ENCODE measurements around the gene PACRG.

PACRG gene

DNA sequence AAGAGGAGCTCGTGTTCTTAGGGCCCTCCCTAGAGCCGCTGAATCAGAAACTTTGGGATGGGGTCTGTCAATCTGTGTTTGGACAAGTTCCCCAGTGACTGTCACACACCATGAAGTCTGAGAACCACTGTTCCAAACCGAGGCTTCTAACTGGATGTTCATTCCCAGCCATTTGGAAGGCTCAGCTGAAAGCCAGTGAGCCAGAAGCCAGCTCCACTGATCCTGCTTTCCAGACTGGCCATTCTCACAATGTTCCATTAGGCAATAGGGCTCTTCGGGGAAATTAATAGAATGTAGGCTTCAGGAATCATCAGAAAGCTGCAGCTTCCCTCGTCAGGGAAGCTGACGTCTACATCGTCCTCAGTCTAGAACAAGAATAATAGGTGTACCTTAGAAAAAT lies 595.9 kb downstream of the PACRG start:
- DNase-seq: no peak

DNA sequence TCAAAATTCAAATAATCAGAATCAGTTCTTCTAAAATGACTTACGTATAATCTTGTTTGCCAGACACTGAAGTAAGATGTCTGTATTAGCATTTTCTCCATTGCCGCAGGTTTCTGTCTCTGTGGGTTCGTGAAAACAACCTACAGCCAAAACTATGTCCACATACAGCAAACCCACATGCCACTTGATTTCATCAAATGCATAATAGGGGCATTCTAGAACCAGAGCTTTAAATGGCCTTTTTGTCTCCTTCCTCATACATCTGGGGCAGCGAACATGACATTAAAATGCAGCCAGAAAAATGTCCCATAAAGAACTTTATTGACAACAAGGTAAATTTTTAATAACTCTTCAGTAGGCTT lies 596.5 kb downstream of the PACRG start:
- no peak for DNase-seq

DNA sequence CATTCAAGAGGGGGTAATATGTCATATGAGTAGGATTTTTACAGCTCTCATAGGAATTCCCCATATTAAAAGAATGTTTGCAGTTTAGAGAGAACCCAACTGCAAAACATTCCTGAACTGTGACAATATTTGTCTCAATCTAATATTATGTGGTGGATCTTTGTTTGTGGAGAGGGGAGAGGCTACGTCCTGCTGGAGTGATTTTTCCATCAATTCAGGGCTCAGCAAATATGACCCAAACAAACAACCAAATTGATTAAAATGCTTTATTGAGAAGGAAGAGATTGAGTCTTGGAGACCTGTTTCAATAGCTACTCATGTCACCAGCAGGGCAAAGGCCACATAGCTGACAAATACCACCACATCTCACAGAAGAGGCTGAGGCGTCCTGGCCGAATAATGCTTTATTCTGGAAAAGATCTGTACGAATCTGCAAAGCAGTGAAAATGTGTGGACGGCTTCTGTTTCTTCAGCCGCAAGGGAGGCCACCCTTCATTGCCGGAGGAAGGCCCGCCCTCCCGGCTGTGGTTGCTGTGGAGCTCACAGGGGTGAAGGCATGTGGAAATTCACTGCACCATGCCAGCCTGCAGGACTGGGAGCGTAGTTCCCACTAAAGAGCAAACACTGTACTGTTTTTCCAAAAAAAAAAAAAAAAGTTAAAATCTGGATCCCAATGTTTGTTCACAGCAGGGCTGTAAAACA lies 597.1 kb downstream of the PACRG start:
- no peak for DNase-seq

DNA sequence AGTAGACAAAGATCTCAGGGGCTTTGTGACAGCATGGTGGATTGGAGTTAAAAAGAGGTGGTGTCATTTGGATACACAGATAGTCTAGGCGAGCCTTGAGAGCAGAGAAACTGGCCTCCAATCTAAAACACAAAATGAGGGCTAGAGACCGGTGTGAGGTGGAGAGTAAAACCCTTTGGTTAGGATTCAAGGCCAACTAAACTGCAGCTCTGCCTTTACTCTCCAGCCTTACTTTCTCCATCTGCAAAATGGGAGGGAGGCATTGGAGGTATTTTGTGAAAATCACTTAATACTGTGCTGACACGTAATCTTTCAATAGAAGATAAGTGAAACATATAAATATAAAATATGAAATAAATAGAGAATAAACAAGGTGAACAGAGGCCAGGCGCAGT lies 597.6 kb downstream of the PACRG start:
- DNase-seq: no peak

DNA sequence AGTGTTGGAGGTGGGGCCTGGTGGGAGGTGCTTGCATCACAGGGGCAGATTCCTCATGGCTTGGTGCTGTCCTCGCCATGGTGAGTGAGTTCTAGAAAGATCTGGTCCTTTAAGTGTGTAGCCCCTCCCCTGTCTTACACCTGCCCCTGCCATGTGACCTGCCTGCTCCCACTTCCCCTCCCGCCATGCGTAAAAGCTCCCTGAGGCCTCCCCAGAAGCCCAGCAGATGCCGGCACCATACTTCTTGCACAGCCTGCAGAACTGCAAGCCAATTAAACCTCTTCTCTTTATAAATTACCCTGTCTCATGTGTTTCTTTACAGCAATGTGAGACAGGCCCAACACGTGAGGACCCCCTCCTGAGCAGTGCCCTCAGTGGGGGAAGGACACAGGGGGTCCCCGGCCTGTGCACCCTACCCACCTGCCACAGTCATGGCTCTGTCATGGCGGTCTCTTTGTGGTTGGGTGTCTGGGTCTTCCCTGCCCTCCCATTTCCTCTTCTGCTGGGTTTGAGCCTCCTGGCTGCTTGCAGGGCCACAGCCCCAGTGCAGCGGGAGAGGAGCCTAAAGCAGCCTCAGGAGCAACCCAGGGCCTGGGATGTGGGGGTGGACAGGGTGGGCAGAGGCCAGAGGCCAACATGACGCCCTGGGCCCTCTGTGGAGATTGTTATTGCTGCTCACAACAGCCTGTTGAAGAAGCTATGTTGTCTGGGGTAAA lies 599.5 kb downstream of the PACRG start:
- DNase-seq: no peak

DNA sequence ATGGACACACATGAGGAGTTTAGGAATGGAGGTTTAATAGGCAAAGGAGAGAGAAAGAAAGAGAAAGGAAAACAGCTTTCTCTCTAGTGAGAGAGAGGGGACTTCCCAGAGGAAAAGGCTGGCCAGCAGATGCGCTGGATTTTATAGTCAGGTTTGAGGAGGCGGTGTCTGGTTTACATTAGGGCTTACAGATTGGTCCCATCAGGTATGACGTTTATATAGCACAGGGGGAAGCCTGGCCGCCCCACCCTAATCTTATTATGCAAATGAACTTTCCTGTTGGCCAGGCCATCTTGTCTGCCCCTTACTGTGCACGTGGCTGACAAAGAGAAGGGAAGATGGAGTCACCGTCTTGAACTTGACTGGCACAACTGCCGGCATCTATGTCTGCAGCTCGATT lies 600.1 kb downstream of the PACRG start:
- no peak for DNase-seq

DNA sequence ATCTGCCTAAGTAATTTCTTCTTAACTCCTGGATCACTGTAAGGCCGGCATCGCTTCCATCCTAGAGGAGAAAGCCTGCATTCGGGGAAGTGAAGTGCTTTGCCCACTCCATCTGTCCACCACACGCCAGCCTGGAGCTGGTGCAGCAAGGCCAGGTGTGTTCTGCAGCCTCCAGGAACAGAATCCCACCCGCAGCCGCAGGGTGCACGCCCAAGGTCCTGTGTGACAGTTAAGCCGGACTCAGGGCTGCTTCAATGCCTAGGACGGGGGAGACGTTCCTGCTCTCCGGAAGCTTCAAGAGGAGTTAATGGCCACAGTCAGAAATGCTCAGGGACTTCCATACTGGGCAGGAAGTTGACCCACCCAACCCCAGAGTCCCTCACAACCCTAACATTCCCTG lies 600.6 kb downstream of the PACRG start:
- DNase-seq: no peak

DNA sequence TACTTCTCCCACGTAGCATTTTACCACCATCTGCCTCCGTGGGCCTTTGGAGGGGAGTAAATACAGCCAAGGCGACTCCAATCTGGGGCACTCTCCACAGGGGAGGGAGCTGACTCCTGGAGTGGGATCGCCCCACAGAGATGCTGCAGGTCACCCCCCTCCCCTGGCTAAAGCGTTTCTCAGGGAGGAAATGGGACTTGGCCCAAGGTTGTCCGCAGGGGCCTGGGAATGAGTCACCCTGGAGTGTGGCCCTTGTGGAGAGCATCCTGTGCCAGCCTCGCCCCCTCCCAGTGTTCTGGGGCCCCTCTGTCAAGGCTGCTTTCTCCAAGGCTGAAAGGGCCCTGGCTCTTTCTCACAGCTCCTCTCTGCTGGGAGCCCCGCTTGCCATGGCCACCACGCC lies 602.2 kb downstream of the PACRG start:
- DNase-seq: no peak

DNA sequence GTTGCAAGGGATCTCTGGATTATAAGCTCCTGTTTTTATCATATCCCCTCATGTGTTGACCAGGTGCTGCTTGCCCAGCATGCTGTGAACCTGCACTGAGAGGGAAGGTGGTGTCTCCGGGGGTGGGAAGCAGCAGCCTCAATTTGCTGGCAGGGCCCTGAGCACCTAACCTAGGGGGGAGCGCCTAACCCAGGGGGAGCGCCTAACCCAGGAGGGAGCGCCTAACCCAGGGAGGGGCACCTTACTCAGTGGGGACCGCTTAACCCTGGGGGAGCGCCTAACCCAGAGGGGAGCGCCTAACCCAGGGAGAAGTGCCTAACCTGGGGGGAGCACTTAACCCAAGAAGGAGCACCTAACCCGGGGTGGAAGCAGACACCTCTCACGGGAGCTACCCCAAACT lies 603.5 kb downstream of the PACRG start:
- no peak for DNase-seq

DNA sequence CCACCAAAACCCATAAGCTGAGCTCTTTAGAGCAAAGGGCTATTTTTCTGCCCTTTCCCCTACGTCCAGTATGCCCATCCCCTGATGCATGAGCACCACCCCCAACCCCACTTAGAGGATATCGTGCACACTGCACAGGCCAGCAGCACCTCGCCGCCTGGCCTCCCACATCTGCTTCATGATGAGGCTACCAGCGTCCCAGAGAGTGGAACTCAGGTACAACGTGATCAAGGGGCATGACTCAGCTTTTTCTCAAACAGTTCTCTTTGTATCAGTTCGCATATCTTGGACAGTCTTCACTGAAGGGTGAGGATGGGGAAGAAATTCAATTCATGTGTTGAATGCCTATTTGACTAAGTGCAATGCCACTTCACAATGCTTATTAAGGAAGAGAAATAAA lies 604.8 kb downstream of the PACRG start:
- no peak for DNase-seq

DNA sequence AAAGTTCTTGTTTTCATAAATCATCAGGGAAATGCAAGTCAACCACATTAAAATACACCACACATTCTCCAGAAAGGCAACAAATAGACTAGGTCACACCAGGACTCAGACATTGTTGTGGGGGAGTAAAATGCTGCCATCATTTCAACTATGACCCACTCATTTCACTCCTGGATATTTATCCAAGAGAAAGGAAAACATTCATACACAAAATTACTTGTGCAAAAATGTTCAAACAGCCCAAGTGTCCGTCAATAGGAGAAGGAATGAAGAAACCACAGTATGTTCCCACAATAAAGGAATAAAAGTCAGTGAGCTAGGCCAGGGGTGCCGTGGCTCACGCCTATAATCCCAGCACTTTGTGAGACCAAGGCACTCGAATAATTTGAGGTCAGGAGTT lies 605.3 kb downstream of the PACRG start:
- no peak for DNase-seq

DNA sequence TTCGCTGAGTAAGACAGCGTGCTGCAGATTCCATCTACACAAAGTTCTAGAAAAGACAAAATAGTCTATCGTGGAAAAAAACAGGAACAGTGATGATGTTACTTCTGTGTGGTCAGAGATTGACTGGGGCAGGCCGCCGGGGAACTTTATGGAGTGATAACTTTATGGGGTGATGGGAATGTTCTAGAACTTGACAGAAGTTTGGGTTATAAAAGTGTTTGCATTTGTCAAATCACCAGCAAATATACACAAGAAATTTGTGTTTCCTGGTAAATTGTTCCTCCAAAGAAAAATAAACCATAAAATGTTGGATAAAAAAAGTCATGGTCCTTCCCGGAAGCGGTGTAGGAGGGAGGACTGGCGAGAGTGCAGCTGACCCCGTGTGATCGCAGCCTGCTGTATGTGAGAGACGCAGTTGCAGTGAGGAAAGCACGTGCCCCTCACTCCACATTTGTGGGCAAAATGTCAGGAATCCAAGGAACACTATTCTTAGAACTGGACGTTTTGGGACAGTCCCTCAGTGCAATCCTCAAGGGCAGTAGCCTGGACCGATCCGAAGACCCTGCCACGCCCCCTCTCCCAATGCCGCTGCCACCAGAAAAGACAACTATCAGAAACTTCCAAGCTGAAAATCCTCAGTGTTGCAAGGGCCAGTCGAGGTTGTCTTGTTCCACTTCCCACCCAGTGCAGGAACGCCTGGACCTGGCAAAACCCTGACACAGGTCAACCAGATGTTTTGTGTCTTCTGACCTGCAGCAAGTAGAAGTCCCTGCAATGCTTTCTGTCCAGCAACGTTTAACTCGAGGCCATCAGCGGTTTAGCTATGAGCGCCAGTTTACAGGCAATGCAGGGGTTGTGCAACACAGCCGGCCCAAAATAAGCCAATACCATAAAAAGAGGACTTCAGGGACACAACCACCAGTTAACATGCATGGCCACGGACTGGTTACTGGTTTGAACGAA lies 606.2 kb downstream of the PACRG start:
- DNase-seq: no peak

DNA sequence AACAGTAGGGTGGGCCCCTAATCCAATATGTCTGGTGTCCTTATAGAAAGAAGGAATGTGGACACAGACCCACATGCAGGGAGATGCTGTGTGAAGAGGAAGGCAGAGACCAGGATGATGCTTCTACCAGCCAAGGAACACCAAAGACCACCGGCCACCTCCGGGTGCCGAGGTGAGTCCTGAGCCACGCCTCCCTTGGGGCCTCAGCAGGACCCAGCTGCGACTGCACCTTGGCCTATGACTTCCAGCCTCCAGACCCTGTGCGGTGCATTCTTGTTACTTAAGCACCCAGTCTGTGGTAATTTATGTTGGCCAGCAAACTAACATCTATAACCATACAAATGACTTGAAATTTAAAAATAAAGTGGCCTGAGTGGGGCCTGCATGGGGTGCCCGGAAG lies 607.3 kb downstream of the PACRG start:
- DNase-seq: no peak

DNA sequence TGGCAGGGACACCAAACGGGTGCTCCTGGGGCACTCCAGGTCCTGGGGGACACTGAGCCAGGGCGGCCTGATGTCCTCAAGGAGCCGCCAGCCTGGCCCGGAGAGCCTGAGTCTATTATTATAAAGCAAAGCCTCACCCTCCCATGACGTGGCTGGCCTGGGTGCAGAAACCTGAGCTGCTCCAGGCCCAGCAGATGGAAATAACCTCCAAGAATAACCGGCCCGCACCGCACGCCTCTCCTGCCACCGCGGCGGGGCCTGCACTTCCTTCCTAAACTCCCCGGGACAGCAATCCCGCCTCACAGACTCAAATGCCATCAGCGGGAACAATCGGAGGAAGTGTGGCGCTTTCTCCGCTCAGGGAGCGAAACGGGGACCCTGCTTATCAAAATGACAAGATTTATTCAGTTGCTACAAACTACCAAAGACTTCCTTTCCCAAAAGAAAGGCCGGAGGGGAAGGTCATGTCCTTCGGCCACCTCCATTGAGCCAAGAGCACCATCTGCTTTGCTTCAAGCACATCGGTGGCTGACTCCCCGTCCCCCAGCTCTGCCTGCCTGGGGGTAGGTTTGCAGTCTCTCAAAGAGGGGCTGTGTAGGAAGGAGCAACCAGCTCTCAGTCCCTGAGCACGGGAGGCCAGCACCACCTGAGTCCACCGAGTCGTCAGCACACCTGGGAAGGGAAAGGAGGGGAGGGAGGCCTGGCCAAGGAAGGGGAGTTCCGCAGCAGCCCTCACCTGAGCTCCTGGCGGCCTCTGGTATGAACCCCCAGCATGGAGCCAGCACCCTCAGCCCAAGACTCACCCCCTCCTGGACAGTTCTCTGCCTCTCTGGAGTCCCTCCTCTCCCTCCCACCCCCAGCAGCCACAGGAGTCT lies 608.1 kb downstream of the PACRG start:
- DNase-seq: no peak

DNA sequence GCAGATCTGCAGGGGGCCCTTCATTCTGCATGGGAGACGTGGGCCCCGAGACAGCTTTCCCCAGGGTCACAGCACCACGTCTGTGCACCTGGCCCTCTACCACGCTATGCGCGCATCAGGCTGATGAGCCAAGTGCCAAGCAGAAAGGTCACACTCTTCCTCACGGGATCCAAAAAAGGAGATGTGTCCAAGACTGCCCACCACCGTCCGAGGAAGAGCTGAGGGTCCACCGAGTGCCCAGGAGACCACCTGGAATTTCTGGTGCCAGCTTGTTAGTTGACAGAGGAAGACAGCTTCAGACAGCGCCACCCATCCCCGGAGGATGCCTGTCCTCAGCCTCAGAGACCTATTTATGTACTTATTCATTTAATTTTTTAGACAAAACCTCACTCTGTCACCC lies 609.2 kb downstream of the PACRG start:
- no peak for DNase-seq

DNA sequence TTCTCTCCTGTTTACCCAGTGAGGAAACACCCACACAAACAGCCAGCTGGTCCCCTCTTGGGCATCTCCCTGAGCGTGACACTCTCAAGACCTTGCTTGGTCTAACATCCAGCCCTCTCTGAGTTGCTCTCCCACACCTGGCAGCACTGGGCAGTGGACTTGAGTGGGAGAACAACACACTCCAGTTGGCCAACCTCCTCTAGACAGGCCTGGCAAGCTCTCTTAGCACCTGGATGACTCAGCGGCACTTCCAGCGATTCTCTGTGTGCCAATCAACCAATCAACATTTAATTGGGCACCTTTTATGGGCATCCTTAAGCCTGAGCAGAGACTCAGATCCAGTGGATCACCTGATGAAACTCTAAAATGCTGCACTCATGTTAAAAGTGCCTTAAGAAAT lies 610.2 kb downstream of the PACRG start:
- no peak for DNase-seq

DNA sequence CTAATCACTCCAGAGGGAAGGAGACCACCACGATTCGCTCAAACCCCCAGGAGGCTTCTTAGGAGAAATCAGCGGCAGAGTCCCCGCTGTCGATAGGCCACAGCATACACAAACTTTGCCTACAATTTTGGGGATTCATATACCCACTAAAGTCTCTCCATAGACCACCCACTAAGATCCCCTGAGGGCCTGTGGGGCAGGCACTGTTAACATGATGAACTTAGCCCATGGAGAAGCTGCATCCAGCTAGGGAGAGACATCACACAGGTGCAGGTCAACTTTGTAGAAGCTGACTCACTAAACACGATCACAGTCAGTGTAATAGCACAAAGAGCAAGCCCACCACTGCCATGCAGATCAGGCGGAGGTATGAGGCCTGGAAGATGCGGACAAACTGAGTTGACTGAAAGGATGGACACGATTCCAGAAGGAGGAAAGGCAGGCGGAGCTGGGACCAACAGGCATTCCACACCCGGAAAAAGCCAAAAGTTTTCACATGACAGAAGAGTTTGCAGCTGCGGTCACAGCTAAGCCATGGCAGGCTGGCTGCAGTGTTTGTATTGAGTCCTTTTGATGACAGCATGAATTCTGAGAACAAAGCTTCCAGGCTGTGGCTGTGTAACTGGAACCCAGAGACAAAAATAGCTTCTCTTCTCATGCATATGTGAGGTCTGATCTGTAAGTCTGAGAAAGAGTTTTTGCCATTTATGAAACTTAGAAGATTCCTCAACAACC lies 611.1 kb downstream of the PACRG start:
- DNase-seq: no peak

DNA sequence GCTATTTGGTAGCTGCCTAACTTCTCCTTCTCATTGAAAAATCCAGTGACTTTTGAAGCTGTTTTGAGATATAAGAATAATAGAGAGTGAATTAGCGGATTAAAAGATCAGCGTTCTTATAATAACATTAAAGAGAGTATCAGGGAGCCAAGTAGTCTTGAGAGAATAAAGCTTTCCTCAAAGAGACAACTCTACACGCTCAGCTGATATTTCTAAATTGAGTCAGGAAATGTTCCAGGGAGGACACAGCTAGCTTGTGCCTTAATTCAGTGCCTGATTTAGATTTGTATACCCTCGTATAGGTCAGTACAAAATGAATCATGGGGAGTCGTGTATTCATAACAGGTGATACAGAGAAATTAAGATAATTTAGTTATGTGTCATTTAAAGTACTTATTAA lies 611.7 kb downstream of the PACRG start:
- DNase-seq: no peak

DNA sequence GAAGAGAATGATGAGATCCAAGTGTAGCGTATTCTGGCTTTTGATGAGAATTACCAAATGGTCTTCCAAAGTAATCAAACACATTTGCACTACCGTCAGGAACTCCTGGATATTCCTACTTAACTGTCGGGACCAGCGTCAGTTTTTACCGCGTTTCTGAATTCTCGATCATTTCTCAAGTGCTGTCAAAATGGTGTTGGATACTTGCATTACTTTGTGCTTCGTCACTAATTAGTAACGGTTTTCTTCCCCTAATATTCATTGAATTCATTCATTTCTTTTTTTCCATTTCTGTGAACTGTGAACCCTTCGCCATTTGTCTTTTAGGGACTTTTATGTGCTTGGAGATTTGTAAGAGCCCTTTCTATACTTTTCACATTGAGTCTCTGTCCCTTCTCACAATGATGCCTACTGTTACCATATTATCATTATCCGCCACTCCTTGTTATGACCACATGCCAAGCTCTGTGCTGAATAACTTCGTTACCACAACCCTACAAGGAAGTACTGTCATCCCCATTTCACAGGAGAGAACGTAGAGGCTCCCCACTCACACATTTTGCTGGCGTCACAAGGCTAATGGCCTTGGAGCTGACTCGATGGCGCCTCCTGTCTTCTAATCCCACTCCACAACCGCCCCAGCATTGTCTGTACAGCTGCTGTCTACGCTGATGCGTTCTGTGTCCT lies 612.6 kb downstream of the PACRG start:
- DNase-seq: no peak

DNA sequence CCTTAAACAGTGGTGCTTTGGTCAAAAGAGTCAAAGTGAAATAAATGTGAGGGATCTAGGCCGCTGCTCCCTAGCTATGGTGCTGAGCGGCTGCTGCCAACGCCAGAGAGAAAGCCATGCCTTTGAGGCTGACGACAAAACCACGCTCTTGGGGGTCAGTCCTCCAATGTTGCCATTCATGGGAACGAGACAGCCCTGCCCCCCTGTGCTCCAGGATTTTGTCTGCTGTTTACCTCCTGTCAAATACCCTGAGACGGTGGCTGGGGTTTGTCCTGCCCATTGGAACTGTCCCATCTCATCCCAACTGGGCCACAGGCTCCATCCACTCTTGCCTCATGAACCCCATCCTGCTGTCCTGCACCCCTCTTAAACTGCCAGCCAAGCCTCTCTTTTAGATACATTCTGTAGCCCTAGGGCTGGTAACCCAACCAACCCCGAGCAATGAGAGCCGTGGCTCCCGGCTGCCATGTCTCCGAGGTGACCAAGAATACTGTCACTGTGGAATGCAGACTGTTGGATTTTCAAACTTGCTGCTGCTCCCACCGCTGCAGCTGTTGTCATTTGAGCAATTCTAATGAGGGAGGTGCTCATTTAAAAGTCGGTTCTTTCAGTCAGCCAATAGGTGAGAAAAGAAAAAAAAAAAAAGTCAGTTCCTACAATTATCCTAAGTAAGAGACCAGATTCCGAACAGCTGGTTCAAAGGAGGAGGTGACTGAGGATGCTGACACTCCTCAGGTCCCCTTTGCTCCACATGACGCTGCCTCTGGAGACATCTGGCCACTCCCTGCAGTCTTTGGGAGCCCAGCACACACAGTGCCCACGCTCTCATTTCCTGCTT lies 613.7 kb downstream of the PACRG start:
- no peak for DNase-seq
